Neural cell (in vitro differentiated cells): Measurements from ENCODE around the gene FAM53C. TPM values are rescaled to one million over a fixed set of nuclear protein-coding genes. Genes with fewer than 3 reads are reported as not detected.

Source experiments
- H2AFZ ChIP-seq: fragments of 200-600, 300-800 bp; sonication (generic), shearing (Covaris generic); 2 replicates; pipeline ENCODE4 v1.6.0; 2014; ENCODE audit warnings: low read depth, mild to moderate bottlenecking, antibody characterized with exemption, low read length, moderate library complexity
- H3F3A ChIP-seq: fragments of 200-600 bp; shearing (Covaris generic); 2 replicates; pipeline ENCODE4 v1.6.1; 2016; ENCODE audit warnings: mild to moderate bottlenecking, moderate library complexity, mixed read lengths, antibody characterized with exemption, low read length; ENCODE audit not compliant: insufficient read depth, poor library complexity, severe bottlenecking
- H3K27ac ChIP-seq: fragments of 200-600, 300-800 bp; sonication (generic), shearing (Covaris generic); 2 replicates; pipeline ENCODE4 v1.5.1; 2014; ENCODE audit warnings: mild to moderate bottlenecking, low read length, moderate library complexity
- H3K27me3 ChIP-seq: fragments of 300-800, 200-600 bp; sonication (generic), shearing (Covaris generic); 2 replicates; pipeline ENCODE4 v1.6.0; 2014; ENCODE audit warnings: mild to moderate bottlenecking, low read depth, low read length, moderate library complexity; ENCODE audit not compliant: insufficient read depth
- H3K36me3 ChIP-seq: fragments of 300-800, 200-600 bp; sonication (generic), shearing (Covaris generic); 2 replicates; pipeline ENCODE4 v1.5.1; 2014; ENCODE audit warnings: mild to moderate bottlenecking, antibody characterized with exemption, low read length, moderate library complexity; ENCODE audit not compliant: insufficient read depth
- H3K4me2 ChIP-seq: fragments of 300-800, 200-600 bp; sonication (generic), shearing (Covaris generic); 2 replicates; pipeline ENCODE4 v1.6.0; 2014; ENCODE audit warnings: mild to moderate bottlenecking, low read length
- H3K4me3 ChIP-seq: fragments of 300-800, 200-600 bp; sonication (generic), shearing (Covaris generic); 2 replicates; pipeline ENCODE4 v1.5.1; 2014; ENCODE audit warnings: mild to moderate bottlenecking, low read length, moderate library complexity
- H3K79me2 ChIP-seq: fragments of 200-600 bp; shearing (Covaris generic); replicated peaks from 2 replicates; pipeline ENCODE4 v1.6.0; 2014; ENCODE audit warnings: mild to moderate bottlenecking, low read length, moderate library complexity; ENCODE audit not compliant: insufficient read depth
- H3K9ac ChIP-seq: fragments of 300-800, 200-600 bp; sonication (generic), shearing (Covaris generic); 2 replicates; pipeline ENCODE4 v1.6.1; 2016; ENCODE audit warnings: mild to moderate bottlenecking, low read length, mixed read lengths
- H3K9me2 ChIP-seq: fragments of 200-600 bp; shearing (Covaris generic); 2 replicates; pipeline ENCODE4 v1.6.1; 2016; ENCODE audit warnings: mild to moderate bottlenecking, low read length, mixed read lengths; ENCODE audit not compliant: insufficient read depth
- H3K9me3 ChIP-seq: fragments of 200-600, 300-800 bp; sonication (generic), shearing (Covaris generic); 2 replicates; pipeline ENCODE4 v1.6.1; 2016; ENCODE audit warnings: mild to moderate bottlenecking, mixed run types, low read length, moderate library complexity, mixed read lengths
- H4K20me1 ChIP-seq: fragments of 200-600 bp; shearing (Covaris generic); 2 replicates; pipeline ENCODE4 v1.6.1; 2016; ENCODE audit warnings: mild to moderate bottlenecking, mixed run types; ENCODE audit not compliant: insufficient read depth
- CTCF ChIP-seq: fragments of 450-650 bp; IDR thresholded peaks from 2 replicates; pipeline ENCODE4 v1.5.1; 2014; ENCODE audit warnings: antibody characterized with exemption, mild to moderate bottlenecking, moderate library complexity; ENCODE audit not compliant: poor library complexity, severe bottlenecking
- EP300 ChIP-seq: fragments of 450-650 bp; conservative IDR thresholded peaks from 2 replicates; pipeline ENCODE4 v1.6.1; 2014; ENCODE audit warnings: antibody characterized with exemption, mild to moderate bottlenecking, moderate library complexity; ENCODE audit not compliant: poor library complexity, severe bottlenecking
- EZH2 ChIP-seq: fragments of 200-600, 300-800 bp; shearing (Covaris generic), sonication (generic); IDR thresholded peaks from 2 replicates; pipeline ENCODE4 v1.6.1; 2014; ENCODE audit warnings: antibody characterized with exemption, low read length, borderline replicate concordance, mild to moderate bottlenecking; ENCODE audit not compliant: insufficient read depth, poor library complexity, severe bottlenecking
- MXI1 ChIP-seq: fragments of 450-650 bp; conservative IDR thresholded peaks from 2 replicates; pipeline ENCODE4 v1.6.1; 2014; ENCODE audit warnings: antibody characterized with exemption, mild to moderate bottlenecking; ENCODE audit not compliant: poor library complexity, severe bottlenecking
- POLR2AphosphoS5 ChIP-seq: IDR thresholded peaks from 2 replicates; pipeline ENCODE4 v1.6.1; 2012
- RAD21 ChIP-seq: fragments of 450-650 bp; conservative IDR thresholded peaks from 2 replicates; pipeline ENCODE4 v1.6.1; 2014; ENCODE audit warnings: antibody characterized with exemption, mild to moderate bottlenecking, moderate library complexity
- REST ChIP-seq: IDR thresholded peaks from 2 replicates; pipeline ENCODE4 v1.6.1; 2012; ENCODE audit warnings: borderline replicate concordance
- SMC3 ChIP-seq: fragments of 450-650 bp; conservative IDR thresholded peaks from 2 replicates; pipeline ENCODE4 v1.6.1; 2014; ENCODE audit warnings: antibody characterized with exemption, mild to moderate bottlenecking, moderate library complexity; ENCODE audit not compliant: poor library complexity
- TAF1 ChIP-seq: IDR thresholded peaks from 2 replicates; pipeline ENCODE4 v1.6.1; 2012; ENCODE audit warnings: low read depth
- polyA plus RNA-seq: library from polyadenylated mRNA; depleted of rRNA; stranded (reverse); fragments of >200 nt; gene quantifications from 2 replicates; pipeline ENCODE4 v1.2.3, GENCODE V29; 2014

Gene FAM53C
- polyA plus RNA-seq, 1 donor from 2014 or later: 44.2 TPM

GRCh38 chr5:138351056-138351455 lies 13.0 kb downstream of the FAM53C start:
- H3K36me3 ChIP-seq: peaks cover 5% of the 10 kb centered on the region
- no peak overlapping the region for H3K9ac ChIP-seq
- H3K4me3 ChIP-seq: no peak overlapping the region
- H3K79me2 ChIP-seq: peaks cover 30% of the 10 kb centered on the region
- TF ChIP-seq MXI1: no peak
- no peak for TF ChIP-seq POLR2AphosphoS5
- TF ChIP-seq EZH2: no peak
- TF ChIP-seq RAD21: no peak
- no peak for TF ChIP-seq CTCF
- TF ChIP-seq SMC3: no peak
- TF ChIP-seq REST: no peak
- no peak for TF ChIP-seq EP300
- no peak for TF ChIP-seq TAF1
- H3K9me3 ChIP-seq: no peaks in the 10 kb centered on the region
- no peak overlapping the region for H2AFZ ChIP-seq
- no peak overlapping the region for H3K27ac ChIP-seq
- no peaks in the 10 kb centered on the region for H4K20me1 ChIP-seq
- H3K4me2 ChIP-seq: no peak overlapping the region
- H3K9me2 ChIP-seq: no peaks in the 10 kb centered on the region
- no peaks in the 10 kb centered on the region for H3F3A ChIP-seq
- H3K27me3 ChIP-seq: no peaks in the 10 kb centered on the region

- no peak overlapping the region for H3K4me3 ChIP-seq
- no peak overlapping the region for H3K9ac ChIP-seq
- TF ChIP-seq RAD21: no peak
- TF ChIP-seq REST: no peak
- TF ChIP-seq POLR2AphosphoS5: no peak
- no peak for TF ChIP-seq SMC3
- no peak for TF ChIP-seq EZH2
- TF ChIP-seq CTCF: no peak
- no peak for TF ChIP-seq EP300
- TF ChIP-seq MXI1: no peak
- H2AFZ ChIP-seq: no peak overlapping the region
- no peaks in the 10 kb centered on the region for H4K20me1 ChIP-seq
- H3K27me3 ChIP-seq: no peaks in the 10 kb centered on the region
- H3K9me3 ChIP-seq: no peaks in the 10 kb centered on the region
- peaks cover 5% of the 10 kb centered on the region for H3K36me3 ChIP-seq
- no peak overlapping the region for H3K27ac ChIP-seq
- peaks cover 35% of the 10 kb centered on the region for H3K79me2 ChIP-seq
- H3F3A ChIP-seq: no peaks in the 10 kb centered on the region
- no peaks in the 10 kb centered on the region for H3K9me2 ChIP-seq
- H3K4me2 ChIP-seq: no peak overlapping the region
Observed at GRCh38 chr5:138351517-138351916, 13.5 kb downstream of the FAM53C start.
